GM12878 (cell line): ENCODE data around the gene SMIM14. TPM values are rescaled to one million over a fixed set of nuclear protein-coding genes. Genes with fewer than 3 reads are reported as not detected.

Experiments used
- ATAC-seq: fragments of 200-7000 bp; cut with Tn5 transposase; 3 replicates; pipeline ENCODE4 v1.9.1; 2020; ENCODE audit warnings: mild to moderate bottlenecking, moderate library complexity
- BruUV-seq: library from RNA; stranded (reverse); fragments of 400-500 nt; replicated peaks from 2 replicates; lab custom pipeline; 2021; lab: Mats Ljungman, UMichigan
- CTCF ChIA-PET: fragments of 300-600 bp; sonication (Branson Sonifier 250); formaldehyde crosslinking; extraction: SDS; loops from one replicate; lab custom pipeline; 2021; ENCODE audit warnings: inconsistent platforms; lab: Yijun Ruan, JAX
- POLR2A ChIA-PET: fragments of 350-600 bp; formaldehyde crosslinking; extraction: SDS; loops from one replicate; lab custom pipeline; 2021; ENCODE audit warnings: inconsistent platforms; lab: Charles Lee
- RAD21 ChIA-PET: fragments of 300-600 bp; sonication (Branson Sonifier 250); formaldehyde crosslinking; loops from one replicate; lab custom pipeline; 2023; ENCODE audit warnings: antibody characterized with exemption; ENCODE audit not compliant: unreplicated experiment; lab: Charles Lee
- SMC1A ChIA-PET: fragments of 300-600 bp; sonication (Branson Sonifier 250); formaldehyde crosslinking; loops from one replicate; lab custom pipeline; 2023; ENCODE audit not compliant: unreplicated experiment, uncharacterized antibody; lab: Charles Lee
- DNase-seq: peaks from one replicate; pipeline ENCODE4 v3.0.0-alpha.2; 2011; ENCODE audit warnings: low read depth, low spot score
- FAIRE-seq: peaks from 3 replicates; lab custom pipeline; 2011; peaks lifted over from hg19 to GRCh38; lab: Jason Lieb, UNC
- H2AFZ ChIP-seq: 2 replicates; pipeline ENCODE4 v1.6.0; 2011; ENCODE audit warnings: low read depth, low read length, control low read depth; ENCODE audit not compliant: control insufficient read depth
- H3K27ac ChIP-seq: 2 replicates; pipeline ENCODE4 v1.5.1; 2011; ENCODE audit warnings: control low read depth; ENCODE audit not compliant: control insufficient read depth, insufficient read depth
- H3K27me3 ChIP-seq, 2 experiments: replicated peaks in 1 of 2; 2 replicates each; pipeline versions ENCODE4 v1.6.0 to v1.6.1; 2011; ENCODE audit warnings: low read length in 1 of 2; ENCODE audit not compliant: control insufficient read depth in 2 of 2, insufficient read depth in 2 of 2
- H3K36me3 ChIP-seq, 2 experiments: 2 replicates each; pipeline ENCODE4 v1.5.1; 2011; ENCODE audit warnings: low read length in 1 of 2; ENCODE audit not compliant: control insufficient read depth in 2 of 2, insufficient read depth in 2 of 2
- H3K4me1 ChIP-seq: 2 replicates; pipeline ENCODE4 v1.6.1; 2011; ENCODE audit warnings: mild to moderate bottlenecking, low read length, moderate library complexity, mixed read lengths; ENCODE audit not compliant: control insufficient read depth, insufficient read depth
- H3K4me2 ChIP-seq: 2 replicates; pipeline ENCODE4 v1.6.0; 2011; ENCODE audit warnings: control low read depth; ENCODE audit not compliant: control insufficient read depth, insufficient read depth
- H3K4me3 ChIP-seq: fragments of 200-600 bp; sonication (generic); 2 replicates; pipeline ENCODE4 v1.5.1; 2016
- H3K79me2 ChIP-seq: 2 replicates; pipeline ENCODE4 v1.6.0; 2011; ENCODE audit warnings: low read length; ENCODE audit not compliant: control insufficient read depth, insufficient read depth
- H3K9ac ChIP-seq: 2 replicates; pipeline ENCODE4 v1.8.0; 2011; ENCODE audit warnings: low read length, control low read depth, mixed read lengths; ENCODE audit not compliant: control insufficient read depth, insufficient read depth
- H3K9me3 ChIP-seq: replicated peaks from 3 replicates; pipeline ENCODE4 v1.5.1; 2011; ENCODE audit warnings: mild to moderate bottlenecking, low read length; ENCODE audit not compliant: control insufficient read depth, insufficient read depth
- H4K20me1 ChIP-seq: 2 replicates; pipeline ENCODE4 v1.6.0; 2011; ENCODE audit not compliant: control insufficient read depth, insufficient read depth
- MEF2B ChIP-seq: fragments of 450-650 bp; IDR thresholded peaks from 2 replicates; pipeline ENCODE4 v1.6.1; 2018; ENCODE audit warnings: mild to moderate bottlenecking, moderate library complexity; ENCODE audit not compliant: partially characterized antibody, poor library complexity, severe bottlenecking
- NR2C2 ChIP-seq: IDR thresholded peaks from 2 replicates; pipeline ENCODE4 v1.6.1; 2011; ENCODE audit warnings: borderline replicate concordance, low read depth; ENCODE audit not compliant: control insufficient read depth, insufficient read length
- SREBF1 ChIP-seq: IDR thresholded peaks from 2 replicates; pipeline ENCODE4 v1.6.1; 2012; ENCODE audit warnings: mild to moderate bottlenecking, low read length
- STAT1 ChIP-seq: fragments of 450-650 bp; conservative IDR thresholded peaks from 2 replicates; pipeline ENCODE4 v1.6.1; 2014; ENCODE audit warnings: antibody characterized with exemption, mild to moderate bottlenecking
- WGBS: methylation state at CpG from one replicate; pipeline ENCODE4 v1.1.6; 2016; ENCODE audit warnings: low lambda C conversion rate; ENCODE audit not compliant: insufficient replicate concordance, insufficient coverage; ENCODE audit errors: missing lambda C conversion rate; 5-methylcytosine and 5-hydroxymethylcytosine counted together
- in situ Hi-C: fragments of 300-500 bp; cut with MboI; formaldehyde crosslinking; loops from 9 replicates; pipeline ENCODE4 v1.14.3; 2018; ENCODE audit warnings: mixed read lengths
- intact Hi-C: fragments of 100-400 bp; cut with micrococcal nuclease; formaldehyde crosslinking; loops from one replicate; pipeline ENCODE4 v1.14.2; 2022; ENCODE audit not compliant: unreplicated experiment
- polyA plus RNA-seq, 11 experiments: library from polyadenylated mRNA; depleted of rRNA in 4 of 11; unstranded in 6 of 11; stranded (reverse) in 5 of 11; fragments of >200 nt; fragmentation: Nextera tagmentation in 4 of 11; fragmentation: Illumina TruSeq in 1 of 11; extraction: Ambion mirVana in 4 of 11; extraction: Trizol in 1 of 11; gene quantifications; 1 replicate in 1 of 11; 2 replicates in 10 of 11; pipeline versions ENCODE4 v1.2.1 to v1.2.3, GENCODE V29; 2011 to 2016; ENCODE audit warnings: inconsistent platforms in 2 of 11, missing spikeins in 2 of 11, low read depth in 1 of 11
- total RNA-seq, 4 experiments: library from RNA; depleted of rRNA in 3 of 4; stranded (reverse); fragments of >200 nt in 3 of 4; fragmentation: Illumina TruSeq in 1 of 4; extraction: Trizol in 1 of 4; gene quantifications; 2 replicates each; pipeline versions ENCODE4 v1.2.1 to v1.2.3, GENCODE V29; 2013 to 2021

Gene SMIM14
- total and polyA plus RNA-seq, 10 of the 15 experiments (the other 5 are each of a cell fraction or from before 2014, with no cell fraction given) = 125 to 671 (median 188) TPM

DNA sequence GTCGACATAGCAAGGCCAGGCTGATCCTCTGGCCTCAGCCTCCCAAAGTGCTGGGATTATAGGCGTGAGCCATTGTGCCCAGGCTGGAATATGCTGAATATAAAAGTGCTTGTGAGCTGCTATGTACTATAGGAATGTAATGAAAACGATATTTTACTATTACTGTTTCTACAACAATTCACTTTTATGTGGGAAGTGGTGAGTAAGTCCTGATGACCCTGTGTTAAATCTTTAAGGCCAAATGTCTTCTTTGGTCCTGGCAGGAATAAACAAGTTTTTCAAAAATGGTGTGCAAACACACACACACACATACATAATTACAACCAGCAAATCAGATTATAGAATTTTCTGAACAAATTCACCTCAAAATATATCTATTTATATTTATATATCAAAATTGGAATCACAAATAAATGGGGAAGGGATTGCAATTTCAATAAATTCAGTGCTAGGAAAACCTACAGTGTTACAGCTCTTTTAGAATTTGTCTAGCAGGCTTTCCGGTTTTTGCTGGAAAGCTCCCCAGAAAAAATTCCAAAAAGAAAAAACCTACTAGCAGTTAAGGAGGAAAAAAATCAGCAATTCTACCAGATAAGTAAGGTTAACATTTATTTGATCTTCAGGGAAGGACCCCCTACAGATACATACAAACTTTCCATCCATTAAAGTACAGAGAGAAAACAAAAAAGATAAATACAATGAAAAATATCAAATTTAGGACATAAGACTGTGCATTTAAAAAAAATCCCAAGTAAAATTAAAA lies 17.9 kb downstream of the SMIM14 start:
- 94% methylated on average over 4 of the region's 4 CpGs for WGBS
- FAIRE-seq (no peak), DNase-seq (no peak), ATAC-seq (no peak)
- CTCF ChIA-PET = interaction anchor here (8.3 kb wide), 1 partner anchor 9 kb away, joined by 65 read pairs; no protein-coding TSS in a partner anchor
- Histone ChIP-seq H3K36me3 (peaks cover 0 to 2% of the 10 kb centered on the region in 2 experiments; a peak in 2 of 4 replicates), H3K4me2 (no peak overlapping the region), H3K27me3 (no peaks in the 10 kb centered on the region), H3K9ac (no peak overlapping the region), H3K4me1 (peaks cover 44% of the 10 kb centered on the region), H2AFZ (no peak overlapping the region), H3K79me2 (peaks cover 69% of the 10 kb centered on the region), H3K27ac (no peak overlapping the region), H4K20me1 (no peaks in the 10 kb centered on the region), H3K4me3 (no peak overlapping the region), H3K9me3 (no peaks in the 10 kb centered on the region; the same call in 1 of the 3 replicates)
- intact Hi-C loops (loop anchor here (10.0 kb wide), 1 partner anchor 574 kb away; the partner anchor contains the start of gene RHOH), in situ Hi-C loops (loop anchor here (10.0 to 25.0 kb wide), 2 partner anchors 586 to 1483 kb away; partner anchors contain the start of gene TMEM156)
- SMC1A ChIA-PET = interaction anchor here (1.6 to 13.2 kb wide), 4 partner anchors 7 to 52 kb away, joined by 3 to 254 read pairs (median 59); partner anchors contain the start of gene SMIM14
- no peak for TF ChIP-seq STAT1
- no peak for TF ChIP-seq SREBF1
- no peak for TF ChIP-seq NR2C2
- no peak for TF ChIP-seq MEF2B
- RAD21 ChIA-PET = interaction anchor here (0.6 to 1.0 kb wide), 2 partner anchors 11 to 86 kb away, joined by 3 read pairs; no protein-coding TSS in a partner anchor
- POLR2A ChIA-PET = interaction anchor here (0.7 to 8.2 kb wide), 5 partner anchors 8 to 585 kb away, joined by 3 to 104 read pairs (median 10); partner anchors contain the start of genes SMIM14 and UGDH
- no TSS peak for BruUV-seq
